Activated T-cell treated with anti-CD3 and anti-CD28 coated beads, Interleukin-2, amount 50 U/mL, for 72 hours (primary cell): Measurements from ENCODE around the gene WAPL. TPM values are rescaled to one million over a fixed set of nuclear protein-coding genes. Genes with fewer than 3 reads are reported as not detected.

Experiments used
- ATAC-seq, 2 donors: fragments of 150-1000 bp; cut with Tn5 transposase; replicated peaks in 1 of 2; 2 replicates each; pipeline ENCODE4 v1.10.0; 2021; ENCODE audit warnings: moderate library complexity in 2 of 2, mild to moderate bottlenecking in 1 of 2
- DNase-seq, 2 donors: peaks; one replicate each; pipeline ENCODE4 v3.0.0; 2021 to 2022; ENCODE audit warnings: mixed read lengths in 1 of 2
- H3K27ac Mint-ChIP-seq: one replicate; pipeline ENCODE4 v1.8.0; 2022; ENCODE audit warnings: mild to moderate bottlenecking, moderate library complexity, mixed read lengths
- H3K27me3 Mint-ChIP-seq: one replicate; pipeline ENCODE4 v1.8.0; 2022; ENCODE audit warnings: low read depth, mixed read lengths
- H3K36me3 Mint-ChIP-seq, 2 donors: one replicate each; pipeline ENCODE4 v1.8.0; 2022; ENCODE audit warnings: mixed read lengths in 2 of 2, mild to moderate bottlenecking in 1 of 2; ENCODE audit not compliant: insufficient read depth in 2 of 2
- H3K4me1 Mint-ChIP-seq: one replicate; pipeline ENCODE4 v1.8.0; 2022; ENCODE audit warnings: low read depth, mixed read lengths
- H3K4me3 Mint-ChIP-seq, 2 donors: one replicate each; pipeline ENCODE4 v1.8.0; 2022; ENCODE audit warnings: mild to moderate bottlenecking in 2 of 2, mixed read lengths in 2 of 2, moderate library complexity in 2 of 2
- H3K9me3 Mint-ChIP-seq, 2 donors: one replicate each; pipeline ENCODE4 v1.8.0; 2022; ENCODE audit warnings: mixed read lengths in 2 of 2
- total RNA-seq, 2 donors: library from RNA; stranded (reverse); gene quantifications; one replicate each; pipeline ENCODE4 v1.2.3, GENCODE V29; 2022

The WAPL gene
- total RNA-seq, 2 donors from 2014 or later: 53.6 to 57.6 TPM

DNA sequence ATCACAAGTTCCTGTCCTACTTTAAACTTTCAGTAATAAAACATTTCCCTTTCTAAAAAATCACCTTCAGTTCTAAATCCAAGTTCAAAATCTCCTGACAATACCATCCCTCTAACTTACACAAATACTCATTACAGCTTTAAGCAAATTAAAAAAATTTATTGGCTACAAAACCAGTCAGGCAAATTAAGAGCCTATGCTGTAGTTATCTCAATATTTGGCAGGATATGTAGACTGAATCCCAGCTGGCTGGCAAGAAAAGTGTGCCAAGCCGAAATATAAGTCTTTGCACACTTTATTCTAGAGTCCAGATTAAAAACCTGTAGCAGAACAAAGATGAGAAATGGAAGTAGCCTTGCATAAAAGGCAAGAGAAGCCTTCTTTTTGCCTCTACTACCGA is 9.5 kb downstream of the WAPL start:
- Mint-ChIP-seq H3K27ac (peak overlapping the region; percentile 66), H3K36me3 (peaks cover 7 to 20% of the 10 kb centered on the region in 2 donors), H3K27me3 (no peaks in the 10 kb centered on the region), H3K4me3 (no peak overlapping the region), H3K9me3 (no peaks in the 10 kb centered on the region), H3K4me1 (peaks cover 58% of the 10 kb centered on the region)
- no peak for DNase-seq
- no peak for ATAC-seq

DNA sequence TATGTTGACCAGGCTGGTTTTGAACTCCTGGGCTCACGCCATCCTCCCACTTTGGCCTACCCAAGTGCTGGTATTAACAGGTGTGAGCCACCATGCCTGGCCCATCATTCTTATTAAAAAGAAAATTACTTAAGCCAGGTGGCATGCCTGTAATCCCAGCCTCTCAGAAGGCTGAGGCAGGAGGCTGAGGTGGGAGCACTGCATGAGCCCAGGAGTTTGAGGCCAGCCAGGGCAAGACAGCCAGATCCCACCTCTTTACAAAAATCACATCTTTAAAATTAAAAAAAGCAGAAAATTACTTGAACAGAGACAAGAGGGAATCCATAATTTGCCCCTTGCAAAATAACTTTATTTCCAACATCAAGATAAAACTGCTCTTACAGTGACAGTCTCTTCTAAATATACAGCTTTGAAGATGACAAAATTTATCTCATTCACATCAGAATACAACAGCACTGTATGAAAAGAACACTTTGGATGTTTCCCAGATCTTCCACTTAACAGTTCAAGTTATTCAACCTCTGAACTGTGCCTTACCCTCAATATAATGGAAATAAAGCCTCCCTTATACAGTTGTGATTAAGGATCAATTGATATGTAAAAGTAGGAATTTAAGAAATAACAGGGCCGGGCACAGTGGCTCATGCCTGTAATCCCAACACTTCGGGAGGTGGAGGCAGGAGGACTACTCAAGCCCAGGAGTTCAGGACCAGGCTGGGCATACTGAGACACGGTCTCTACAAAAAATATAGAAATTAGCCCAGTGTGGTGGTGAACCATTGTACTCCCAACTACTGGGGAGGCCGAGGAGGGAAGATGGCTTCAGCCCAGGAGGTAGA is 10.3 kb downstream of the WAPL start:
- no peak for DNase-seq
- H3K36me3 Mint-ChIP-seq: peaks cover 5 to 11% of the 10 kb centered on the region in 2 donors
- peaks cover 55% of the 10 kb centered on the region for H3K4me1 Mint-ChIP-seq
- no peak for ATAC-seq
- H3K27me3 Mint-ChIP-seq: no peaks in the 10 kb centered on the region
- H3K9me3 Mint-ChIP-seq: no peaks in the 10 kb centered on the region
- H3K4me3 Mint-ChIP-seq: no peak overlapping the region
- no peak overlapping the region for H3K27ac Mint-ChIP-seq

DNA sequence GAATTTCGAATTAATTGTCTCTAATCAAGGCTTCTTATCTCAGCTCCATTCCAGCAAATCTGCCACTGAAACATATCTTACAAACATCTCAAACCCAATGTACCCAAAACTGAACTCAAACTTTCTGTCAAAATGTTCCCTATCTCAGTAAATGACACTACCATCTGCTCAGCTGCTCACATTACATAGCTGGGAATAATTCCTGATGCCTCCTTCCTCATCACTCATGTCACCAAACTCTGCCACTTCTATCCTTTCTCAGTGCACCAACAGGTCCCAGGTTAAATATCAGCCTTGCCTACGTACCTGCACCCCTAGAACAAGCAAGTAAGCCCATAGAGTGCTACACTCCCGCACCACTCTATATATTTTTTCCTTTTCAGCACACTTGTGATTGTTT is 12.4 kb downstream of the WAPL start:
- Mint-ChIP-seq H3K27me3 (no peaks in the 10 kb centered on the region), H3K9me3 (no peaks in the 10 kb centered on the region), H3K27ac (no peak overlapping the region), H3K36me3 (peaks cover 0 to 10% of the 10 kb centered on the region in 2 donors), H3K4me3 (no peak overlapping the region), H3K4me1 (peaks cover 45% of the 10 kb centered on the region)
- DNase-seq: no peak
- no peak for ATAC-seq

DNA sequence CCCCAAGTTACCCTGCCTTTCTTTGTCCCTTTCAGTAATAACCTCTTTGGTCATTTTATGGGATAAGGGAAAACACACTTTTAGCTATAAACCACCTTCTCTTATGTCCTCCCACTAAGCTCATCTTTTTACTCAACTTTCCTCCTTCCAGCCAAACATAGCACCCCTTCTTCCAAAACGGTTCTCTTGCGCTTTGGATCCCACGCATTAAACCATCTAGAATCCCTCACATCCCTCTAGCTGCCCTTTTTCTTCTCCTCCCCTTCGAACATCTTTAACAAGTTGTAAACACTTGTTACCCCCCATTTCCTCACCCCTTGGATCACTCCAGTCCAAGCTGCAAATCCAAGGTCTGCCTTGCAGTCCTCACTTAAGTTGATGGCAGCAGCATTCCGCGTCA is 13.4 kb downstream of the WAPL start:
- ATAC-seq (no peak), DNase-seq (no peak)
- Mint-ChIP-seq H3K4me3 (no peak overlapping the region), H3K36me3 (peaks cover 0 to 8% of the 10 kb centered on the region in 2 donors), H3K4me1 (peaks cover 40% of the 10 kb centered on the region), H3K27me3 (no peaks in the 10 kb centered on the region), H3K9me3 (no peaks in the 10 kb centered on the region), H3K27ac (no peak overlapping the region)

DNA sequence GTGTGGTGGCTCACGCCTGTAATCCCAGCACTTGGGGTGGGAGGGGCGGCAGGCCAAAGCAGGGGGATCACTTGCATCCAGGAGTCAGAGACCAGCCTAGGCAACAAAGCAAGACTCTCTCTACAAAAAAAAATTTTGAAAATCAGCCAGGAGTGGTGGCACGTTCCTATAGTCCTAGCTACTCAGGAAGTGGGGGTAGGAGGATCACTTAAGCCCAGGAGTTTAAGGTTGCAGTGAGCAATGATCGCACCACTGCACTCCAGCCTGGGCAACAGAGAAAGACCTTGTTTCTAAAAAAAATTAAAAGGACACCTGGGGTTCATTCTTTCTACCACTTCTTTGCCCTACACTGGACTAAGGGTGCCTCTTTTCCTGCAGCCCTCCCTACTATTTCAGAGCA is 15.1 kb downstream of the WAPL start:
- Mint-ChIP-seq H3K36me3 (peaks cover 0 to 8% of the 10 kb centered on the region in 2 donors), H3K4me3 (no peak overlapping the region), H3K27me3 (no peaks in the 10 kb centered on the region), H3K27ac (peak overlapping the region; percentile 31), H3K4me1 (peaks cover 34% of the 10 kb centered on the region), H3K9me3 (no peaks in the 10 kb centered on the region)
- ATAC-seq: no peak
- no peak for DNase-seq

- Mint-ChIP-seq H3K27ac (no peak overlapping the region), H3K4me3 (no peak overlapping the region), H3K27me3 (no peaks in the 10 kb centered on the region), H3K4me1 (peaks cover 34% of the 10 kb centered on the region), H3K36me3 (peaks cover 0 to 8% of the 10 kb centered on the region in 2 donors), H3K9me3 (no peaks in the 10 kb centered on the region)
- ATAC-seq (no peak), DNase-seq (no peak)
Observed at GRCh38 chr10:86506062-86506461, 15.5 kb downstream of the WAPL start.

- H3K27ac Mint-ChIP-seq: no peak overlapping the region
- peaks cover 46% of the 10 kb centered on the region for H3K4me1 Mint-ChIP-seq
- no peaks in the 10 kb centered on the region for H3K27me3 Mint-ChIP-seq
- DNase-seq (no peak), ATAC-seq (no peak)
- no peaks in the 10 kb centered on the region for H3K9me3 Mint-ChIP-seq
- H3K36me3 Mint-ChIP-seq: peaks cover 8 to 17% of the 10 kb centered on the region in 2 donors
- H3K4me3 Mint-ChIP-seq: no peak overlapping the region
Observed at GRCh38 chr10:86504510-86504909, 17.1 kb downstream of the WAPL start.

DNA sequence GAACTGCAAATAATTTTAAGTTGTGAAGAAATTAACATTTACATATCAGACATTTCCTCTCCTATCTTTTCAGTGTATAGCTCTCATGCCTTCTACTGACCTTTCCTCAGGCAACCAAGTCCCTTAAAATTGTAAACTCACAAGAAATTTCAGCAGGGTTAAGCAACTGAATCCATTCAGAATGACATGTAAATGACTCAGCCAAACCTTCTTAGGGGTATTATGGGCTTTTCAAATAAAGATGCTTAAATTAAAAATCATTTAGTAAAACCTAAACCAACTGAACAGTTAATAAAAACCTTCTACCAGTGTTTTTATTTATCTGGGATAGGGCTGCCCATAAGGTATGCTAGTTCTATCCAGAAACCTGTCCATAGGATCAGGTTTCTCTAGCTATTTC is 20.7 kb downstream of the WAPL start:
- no peak for DNase-seq
- ATAC-seq: no peak
- Mint-ChIP-seq H3K4me3 (no peak overlapping the region), H3K27me3 (no peaks in the 10 kb centered on the region), H3K4me1 (peaks cover 37% of the 10 kb centered on the region), H3K9me3 (no peaks in the 10 kb centered on the region), H3K27ac (peak overlapping the region; percentile 77), H3K36me3 (peaks cover 10 to 25% of the 10 kb centered on the region in 2 donors)

DNA sequence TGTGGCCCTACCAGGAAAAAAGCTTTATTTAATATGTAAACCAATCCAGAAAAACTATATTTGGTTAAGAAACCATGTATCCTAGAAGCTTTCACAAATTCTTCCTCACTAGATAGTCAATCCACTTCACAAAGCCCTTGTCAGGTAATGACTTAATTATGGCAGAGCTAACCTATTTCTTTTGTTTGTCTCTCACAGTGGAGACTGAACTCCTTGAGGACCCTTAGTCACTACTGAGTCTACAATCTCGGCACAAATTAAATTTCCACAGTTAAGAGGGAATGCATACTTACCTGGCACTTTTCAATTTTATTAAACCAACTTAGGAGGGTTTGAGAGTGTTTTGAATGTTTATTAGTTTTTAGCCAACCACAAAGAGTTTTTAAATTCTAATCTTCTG is 23.0 kb downstream of the WAPL start:
- ATAC-seq (no peak), DNase-seq (no peak)
- Mint-ChIP-seq H3K4me3 (no peak overlapping the region), H3K36me3 (peaks cover 10 to 31% of the 10 kb centered on the region in 2 donors), H3K27me3 (no peaks in the 10 kb centered on the region), H3K9me3 (no peaks in the 10 kb centered on the region), H3K27ac (peak overlapping the region; percentile 12), H3K4me1 (peaks cover 40% of the 10 kb centered on the region)

DNA sequence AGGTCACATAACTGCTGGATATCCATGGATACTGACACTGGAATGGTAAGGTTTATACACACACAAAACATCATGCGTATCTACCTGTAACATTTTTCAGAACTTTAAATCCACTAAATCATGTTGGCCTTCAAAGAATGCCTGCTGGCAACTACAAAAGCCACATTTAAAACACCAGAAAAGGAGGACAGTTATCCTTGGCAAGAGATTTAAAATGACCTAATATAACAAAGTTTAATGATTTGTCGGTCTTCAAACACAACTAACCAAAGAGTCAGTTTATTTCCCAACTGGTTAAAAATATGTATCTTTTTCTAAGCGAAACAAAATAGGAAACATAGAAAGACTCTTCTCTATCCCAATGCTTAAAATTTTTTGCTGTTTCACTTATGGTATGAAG is 24.0 kb downstream of the WAPL start:
- Mint-ChIP-seq H3K27me3 (no peaks in the 10 kb centered on the region), H3K4me1 (peaks cover 30% of the 10 kb centered on the region), H3K27ac (no peak overlapping the region), H3K36me3 (peaks cover 10 to 27% of the 10 kb centered on the region in 2 donors), H3K9me3 (no peaks in the 10 kb centered on the region), H3K4me3 (no peak overlapping the region)
- ATAC-seq: no peak
- DNase-seq: no peak

- Mint-ChIP-seq H3K9me3 (no peaks in the 10 kb centered on the region), H3K27ac (peak overlapping the region; percentile 25), H3K4me3 (no peak overlapping the region), H3K4me1 (peaks cover 30% of the 10 kb centered on the region), H3K27me3 (no peaks in the 10 kb centered on the region), H3K36me3 (peaks cover 4 to 24% of the 10 kb centered on the region in 2 donors)
- DNase-seq (no peak), ATAC-seq (no peak)
Observed at GRCh38 chr10:86489960-86490612, 31.5 kb downstream of the WAPL start.

DNA sequence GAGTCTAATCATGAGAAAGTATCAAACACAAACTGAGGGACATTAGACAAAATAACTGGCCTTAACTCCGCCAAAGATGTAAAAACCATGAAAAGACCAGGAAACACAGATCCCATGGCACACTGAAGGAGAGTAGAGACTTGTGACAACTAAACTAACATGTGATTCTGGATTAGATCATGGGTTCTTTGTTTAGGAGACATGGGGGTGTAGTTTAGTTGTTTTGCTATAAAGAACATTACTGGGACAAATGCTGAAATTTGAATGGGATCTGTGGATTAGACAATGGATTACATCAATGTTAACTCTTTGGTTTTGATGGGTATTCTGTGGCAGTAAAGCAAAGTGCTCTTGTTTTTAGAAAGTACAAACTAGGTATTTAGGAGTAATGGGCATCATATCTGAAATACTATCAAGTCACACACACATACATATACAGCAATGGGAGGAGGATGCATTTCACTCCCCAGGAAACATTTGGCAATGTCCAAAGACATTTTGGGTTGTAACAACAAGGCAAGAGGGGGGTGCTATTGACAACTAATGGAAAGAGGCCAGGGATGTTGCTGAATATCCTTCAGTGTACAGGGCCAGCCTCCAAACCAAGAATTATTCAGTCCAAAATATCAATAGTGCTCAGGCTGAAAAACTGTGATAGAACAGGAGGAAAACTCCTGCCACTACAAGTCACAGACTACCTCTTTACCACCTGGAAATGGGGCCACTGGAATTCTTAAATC is 32.4 kb downstream of the WAPL start:
- ATAC-seq: no peak
- Mint-ChIP-seq H3K9me3 (no peaks in the 10 kb centered on the region), H3K4me3 (no peak overlapping the region), H3K4me1 (peaks cover 29% of the 10 kb centered on the region), H3K27me3 (no peaks in the 10 kb centered on the region), H3K36me3 (peaks cover 4 to 26% of the 10 kb centered on the region in 2 donors), H3K27ac (no peak overlapping the region)
- no peak for DNase-seq

- peak in 1 of 2 donors; percentile 33 for ATAC-seq
- Mint-ChIP-seq H3K27ac (no peak overlapping the region), H3K36me3 (peaks cover 5 to 25% of the 10 kb centered on the region in 2 donors), H3K9me3 (no peaks in the 10 kb centered on the region), H3K4me1 (peaks cover 22% of the 10 kb centered on the region), H3K27me3 (no peaks in the 10 kb centered on the region), H3K4me3 (no peak overlapping the region)
- DNase-seq: no peak
Observed at GRCh38 chr10:86486856-86487255, 34.7 kb downstream of the WAPL start.
